AG09309 (cell line): ENCODE measurements around the gene LRRC49.
"Not testable (repeated sequence)": the region's sequence is repeated elsewhere in the genome, so short reads cannot be mapped to it uniquely, and the experiment has no call there.

Source experiments
- DNase-seq: peaks from one replicate; pipeline ENCODE4 v3.0.0-alpha.2; 2010; ENCODE audit warnings: low read depth
- H3K4me3 ChIP-seq: 2 replicates; pipeline ENCODE4 v1.5.1; 2011; ENCODE audit warnings: mild to moderate bottlenecking, low read depth, low read length, moderate library complexity; ENCODE audit not compliant: control insufficient read depth
- CTCF ChIP-seq: IDR thresholded peaks from 2 replicates; pipeline ENCODE4 v1.5.1; 2011; ENCODE audit warnings: mild to moderate bottlenecking, low read depth, low read length, inconsistent platforms; ENCODE audit not compliant: insufficient read depth, control insufficient read depth; ENCODE audit errors: missing control alignments

LRRC49 gene

DNA sequence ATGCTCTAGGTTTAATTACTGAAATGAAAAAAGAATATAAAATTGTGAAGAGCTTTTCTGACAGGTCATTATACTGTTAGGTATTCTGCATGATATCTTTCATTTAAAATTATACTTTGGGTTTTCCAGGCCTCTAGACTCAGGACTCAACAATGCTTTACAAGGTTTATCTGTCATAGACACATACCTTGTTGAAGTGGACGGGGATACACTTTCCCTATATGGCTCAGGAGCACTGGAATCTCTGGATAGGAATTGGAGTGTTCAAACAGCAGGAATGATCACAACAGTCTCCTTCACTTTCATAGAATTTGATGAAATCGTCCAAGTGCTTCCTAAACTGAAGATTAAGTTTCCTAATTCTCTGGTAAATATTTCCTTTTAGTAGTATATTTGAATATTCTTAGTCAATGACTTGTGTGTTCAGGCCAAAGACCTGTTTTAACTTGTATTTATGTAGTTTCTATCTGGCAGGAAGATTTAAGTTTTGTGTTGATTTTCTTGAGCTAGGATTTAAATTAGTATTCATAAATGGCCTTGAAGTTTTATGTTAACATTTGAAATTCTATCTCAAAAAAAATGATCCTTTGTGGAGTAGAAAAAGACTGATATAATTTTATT lies 115.7 kb downstream of the LRRC49 start:
- DNase-seq, result no peak
- no peak for TF ChIP-seq CTCF
- no peak overlapping the region for H3K4me3 ChIP-seq

- no peak overlapping the region for H3K4me3 ChIP-seq
- no peak for DNase-seq
- TF ChIP-seq CTCF, result no peak
Measured at GRCh38 chr15:71010472-71010871, 117.8 kb downstream of the LRRC49 start.

DNA sequence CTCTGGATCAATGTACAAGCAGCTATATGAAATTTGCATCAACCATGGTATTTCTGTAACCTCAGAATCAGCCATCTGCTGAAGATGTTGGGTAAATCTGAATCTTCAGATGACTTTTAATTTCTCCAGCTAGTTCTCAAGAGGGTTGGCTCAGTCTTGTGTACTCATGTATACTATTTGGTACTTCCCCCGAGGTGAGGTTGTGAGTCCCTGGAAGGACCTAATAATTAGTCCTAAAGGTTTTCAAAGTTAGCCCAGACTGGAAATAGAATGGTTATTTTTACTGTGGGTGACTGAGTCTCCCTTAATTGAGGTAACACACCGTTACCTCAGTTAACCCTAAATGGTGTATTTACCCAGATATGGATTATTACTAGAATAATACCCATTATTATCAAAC lies 118.4 kb downstream of the LRRC49 start:
- TF ChIP-seq CTCF, result no peak

DNA sequence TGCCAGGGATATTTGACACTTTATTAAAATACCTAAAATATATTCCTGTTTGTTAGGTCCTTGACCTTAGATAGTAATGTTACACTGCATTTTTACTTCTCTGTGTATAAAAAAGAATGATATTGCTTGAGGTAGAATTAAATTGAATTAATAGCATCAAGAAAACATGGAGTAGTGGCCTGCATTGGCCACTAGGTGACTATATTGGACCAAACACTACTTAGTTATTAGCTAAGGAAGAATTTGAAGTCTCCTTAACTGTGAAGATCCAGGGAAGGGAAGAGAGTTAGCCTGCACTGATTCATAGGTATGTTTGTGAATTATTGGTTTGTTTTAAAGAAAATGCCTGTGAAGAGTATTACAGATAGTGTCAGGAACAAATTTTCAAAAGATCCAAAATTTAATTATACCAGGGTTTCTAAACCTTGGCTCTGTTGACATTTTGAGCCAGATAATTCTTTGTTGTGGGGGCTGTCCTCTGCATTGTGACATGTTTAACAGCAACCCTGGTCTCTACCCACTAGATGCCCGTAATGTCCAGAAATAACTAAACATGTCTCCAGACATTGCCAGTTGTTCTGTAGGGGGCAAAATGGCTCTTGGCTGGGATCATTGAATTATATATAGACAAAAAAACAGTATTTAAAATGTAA lies 119.0 kb downstream of the LRRC49 start:
- DNase-seq, result peak; percentile 46

More for the DNA sequence above, 118.4 kb downstream of the LRRC49 start:
- H3K4me3 ChIP-seq, result no peak overlapping the region
- DNase-seq, result no peak

DNA sequence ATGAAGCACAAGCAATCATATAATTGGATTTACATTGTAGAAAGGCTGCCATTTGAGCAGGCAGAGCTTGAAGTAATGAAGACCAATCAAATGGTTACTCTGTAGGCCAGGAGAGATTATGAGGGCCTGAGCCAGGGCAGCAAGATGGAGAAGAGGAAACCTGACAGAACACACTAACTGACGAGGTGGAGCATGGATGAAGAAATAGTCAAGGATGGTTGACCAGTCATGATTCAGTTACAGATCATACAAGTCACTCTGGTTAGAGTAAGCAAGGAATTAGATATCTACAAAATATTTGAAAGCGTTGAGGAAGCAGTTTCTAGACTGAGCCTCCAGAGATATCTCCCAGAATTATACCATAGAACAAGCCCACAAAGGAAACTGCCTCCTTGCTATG lies 120.8 kb downstream of the LRRC49 start:
- DNase-seq, result no peak
- no peak for TF ChIP-seq CTCF
- H3K4me3 ChIP-seq, result no peak overlapping the region

More for the DNA sequence above, 119.0 kb downstream of the LRRC49 start:
- no peak overlapping the region for H3K4me3 ChIP-seq
- TF ChIP-seq CTCF, result peak; percentile 83

GRCh38 chr15:71015342-71015741 lies 122.7 kb downstream of the LRRC49 start:
- DNase-seq, result no peak
- H3K4me3 ChIP-seq, result no peak overlapping the region
- no peak for TF ChIP-seq CTCF

DNA sequence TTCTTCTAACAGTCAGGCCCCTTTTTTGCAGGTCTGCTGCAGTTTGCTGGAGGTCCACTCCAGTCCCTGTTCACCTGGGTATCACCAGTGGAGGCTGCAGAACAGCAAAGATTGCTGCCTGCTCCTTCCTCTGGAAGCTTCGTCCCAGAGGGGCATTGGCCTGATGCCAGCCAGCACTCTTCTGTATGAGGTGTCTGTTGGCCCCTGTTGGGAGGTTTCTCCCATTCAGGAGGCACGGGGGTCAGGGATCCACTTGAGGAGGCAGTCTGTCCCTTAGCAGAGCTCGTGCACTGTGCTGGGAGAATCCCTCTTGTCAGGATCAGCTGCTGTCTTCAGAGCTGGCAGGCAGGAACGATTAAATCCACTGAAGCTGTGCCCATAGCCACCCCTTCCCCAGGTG lies 138.6 kb downstream of the LRRC49 start:
- not testable (repeated sequence) for DNase-seq, H3K4me3 ChIP-seq

GRCh38 chr15:71035478-71035877 lies 142.9 kb downstream of the LRRC49 start:
- not testable (repeated sequence) for DNase-seq, H3K4me3 ChIP-seq
